GM18498 (cell line): ENCODE measurements around the gene PIGN.

Experiments
- ATAC-seq: cut with Tn5 transposase; IDR thresholded peaks from one replicate; pipeline ENCODE4 v1.9.1; 2021; ENCODE audit warnings: mild to moderate bottlenecking, moderate library complexity; ENCODE audit not compliant: unreplicated experiment

Gene PIGN

DNA sequence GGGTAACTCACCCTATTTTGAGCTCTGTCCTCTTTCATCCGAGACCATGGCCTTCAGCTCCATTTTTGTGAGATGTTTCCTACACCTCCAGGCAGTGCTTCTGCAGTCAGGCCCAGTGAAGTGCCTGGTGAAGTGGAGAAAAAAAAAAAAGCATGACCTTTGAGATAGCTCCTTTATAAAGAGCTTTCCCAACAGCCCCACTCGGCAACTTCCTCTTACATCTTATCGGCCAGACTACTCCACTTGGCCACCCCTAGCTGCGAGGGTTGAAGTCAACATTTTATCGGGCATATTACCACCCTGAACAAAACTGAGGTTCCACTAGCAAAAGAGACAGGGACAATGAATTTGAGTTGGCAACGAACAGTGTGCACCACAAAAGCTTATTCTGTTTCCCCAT, 169.2 kb downstream of the PIGN start:
- no peak for ATAC-seq

DNA sequence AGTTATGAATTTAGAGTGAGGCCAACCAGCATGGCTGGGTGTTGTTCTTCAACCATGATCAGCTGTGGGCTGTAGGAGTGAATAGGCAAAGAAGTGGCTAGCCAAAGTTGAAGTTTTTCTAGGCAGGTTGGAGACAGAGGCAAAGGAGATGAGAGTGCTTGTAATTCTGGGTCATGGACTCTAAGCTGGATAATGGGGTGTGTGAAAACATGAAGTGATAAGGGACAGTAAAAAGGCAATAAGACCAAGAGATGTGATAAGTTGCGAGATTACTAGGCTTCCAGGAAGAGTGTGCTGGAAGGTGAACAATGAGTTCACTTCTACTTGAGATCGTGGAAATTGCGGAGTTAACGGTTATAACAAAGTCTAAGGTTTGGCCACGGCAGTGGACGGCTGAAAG, 175.4 kb downstream of the PIGN start:
- ATAC-seq: no peak

DNA sequence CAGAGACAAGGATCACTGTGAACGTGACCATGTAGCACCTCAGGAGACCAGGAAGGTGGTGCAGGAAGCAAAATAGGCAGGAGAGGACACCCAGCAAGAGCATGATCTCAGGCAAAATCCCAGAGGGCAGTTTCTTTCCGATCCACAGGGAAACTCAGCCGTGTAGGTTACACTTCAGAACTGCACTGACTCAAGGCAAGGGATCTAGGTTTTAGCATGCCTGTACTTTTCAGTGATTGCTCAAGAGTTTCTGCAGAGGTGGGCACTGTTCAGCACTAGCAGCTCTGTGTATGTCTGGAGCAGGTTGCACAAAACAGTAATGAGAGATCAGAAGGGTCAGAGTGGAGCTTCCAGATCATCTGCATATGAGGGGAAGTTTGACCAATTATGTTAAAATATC, 177.3 kb downstream of the PIGN start:
- no peak for ATAC-seq

DNA sequence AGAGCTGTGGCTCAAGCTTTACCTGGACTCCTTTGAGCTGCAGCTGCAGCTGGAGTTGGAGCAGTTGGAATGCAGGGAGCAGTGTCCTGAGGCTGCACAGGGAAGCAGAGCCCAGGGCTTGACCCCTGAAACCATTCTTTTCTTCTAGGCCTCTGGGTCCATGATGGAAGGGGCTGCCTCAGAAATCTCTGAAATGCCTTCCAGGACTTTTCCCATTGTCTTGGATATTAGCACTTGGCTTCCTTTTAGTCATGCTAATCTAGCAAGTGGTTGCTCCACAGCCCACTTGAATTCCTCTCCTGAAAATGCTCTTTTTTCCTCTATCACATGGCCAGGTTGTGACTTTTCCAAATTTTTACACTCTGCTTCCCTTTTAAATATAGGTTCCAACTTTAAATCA, 185.5 kb downstream of the PIGN start:
- no peak for ATAC-seq

DNA sequence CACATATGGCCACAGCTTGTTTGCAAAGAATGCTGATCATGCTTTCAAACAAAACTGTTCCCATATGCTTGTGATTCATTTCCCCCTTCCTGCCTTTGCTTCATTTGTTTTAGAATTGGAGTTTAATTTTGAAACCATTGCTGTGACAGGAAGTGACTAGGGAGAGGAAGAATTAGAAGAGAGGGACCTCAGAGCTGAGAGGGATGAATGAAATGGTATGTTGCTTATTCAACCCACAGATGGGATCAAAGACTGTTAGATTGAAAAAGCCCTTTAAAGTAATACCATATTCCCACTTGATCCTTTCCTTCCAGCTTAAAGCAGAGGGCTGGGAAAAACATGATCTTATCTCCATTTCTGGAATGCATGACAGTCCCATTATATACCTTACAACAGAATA, 187.9 kb downstream of the PIGN start:
- no peak for ATAC-seq

DNA sequence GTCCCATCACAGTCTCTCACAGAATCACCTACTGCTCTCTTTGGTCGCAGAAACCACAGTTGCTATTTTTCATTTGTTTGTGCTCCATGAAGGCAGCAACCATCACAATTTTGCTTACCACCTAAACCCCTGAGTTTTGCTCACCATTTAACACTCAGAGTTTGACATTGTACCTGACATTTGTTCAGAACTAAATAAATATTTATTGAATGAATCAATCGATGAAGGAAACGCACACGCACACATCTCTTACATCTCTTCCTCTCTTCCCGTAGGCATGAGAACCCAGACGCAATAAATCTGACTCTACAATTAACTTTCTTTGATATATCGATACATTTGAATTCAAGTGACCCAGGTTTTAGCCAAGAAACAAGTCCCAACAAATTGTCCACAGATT, 188.5 kb downstream of the PIGN start:
- ATAC-seq: no peak

DNA sequence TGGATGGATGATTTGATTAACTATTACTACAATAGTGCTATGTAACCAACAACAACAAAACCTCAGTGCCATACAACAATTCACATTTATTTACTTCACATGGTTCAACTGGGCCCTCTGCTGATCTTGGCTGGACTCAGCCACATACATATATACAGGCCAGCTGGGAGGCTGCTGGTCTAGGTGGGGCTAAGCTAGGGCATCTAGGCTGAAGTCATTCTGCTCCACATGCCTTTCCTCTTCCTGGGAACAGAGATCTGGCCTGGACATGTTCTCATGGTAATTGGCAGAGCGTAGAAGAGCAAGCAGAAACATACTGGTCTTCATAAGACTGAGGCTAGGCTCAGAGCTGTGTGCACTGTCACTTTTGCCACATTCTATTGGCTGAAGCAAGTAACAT, 191.2 kb downstream of the PIGN start:
- ATAC-seq: no peak

DNA sequence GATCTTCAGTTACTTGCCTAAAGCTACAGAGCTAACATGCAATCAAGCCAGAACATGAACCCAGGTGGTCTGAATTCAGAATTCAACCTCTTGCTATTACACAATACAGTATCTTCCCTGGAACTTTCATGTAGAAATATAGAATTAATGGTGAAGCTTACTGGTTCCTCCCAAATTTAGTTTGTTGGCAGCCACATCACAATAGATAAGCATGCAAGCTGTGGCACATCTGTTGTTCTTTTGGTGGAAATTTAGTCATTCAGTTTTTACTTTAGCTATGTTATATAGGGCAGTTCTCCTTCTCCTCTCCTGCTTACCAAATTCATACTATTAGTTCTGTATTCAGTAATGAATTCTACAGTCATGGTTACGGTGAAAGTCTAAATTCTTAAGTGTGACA, 193.0 kb downstream of the PIGN start:
- no peak for ATAC-seq

DNA sequence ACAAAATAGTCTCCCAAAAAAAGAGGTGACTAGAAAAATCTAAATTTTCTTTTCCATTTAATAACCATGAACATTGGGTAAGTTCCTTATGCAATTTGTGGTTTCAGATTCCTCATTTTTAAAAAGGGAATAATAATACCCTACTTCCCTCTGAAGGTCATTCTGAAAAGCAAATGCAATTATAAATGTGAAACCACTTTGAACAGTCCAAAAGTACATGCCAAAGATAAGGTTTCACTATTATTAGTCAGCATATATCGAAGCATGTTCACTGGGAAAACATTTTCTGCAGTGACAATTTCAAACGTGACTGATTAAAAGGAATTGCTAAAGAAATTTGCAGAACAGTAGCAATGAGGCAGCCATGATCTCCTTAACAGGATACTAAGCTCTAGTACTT, 193.9 kb downstream of the PIGN start:
- no peak for ATAC-seq

DNA sequence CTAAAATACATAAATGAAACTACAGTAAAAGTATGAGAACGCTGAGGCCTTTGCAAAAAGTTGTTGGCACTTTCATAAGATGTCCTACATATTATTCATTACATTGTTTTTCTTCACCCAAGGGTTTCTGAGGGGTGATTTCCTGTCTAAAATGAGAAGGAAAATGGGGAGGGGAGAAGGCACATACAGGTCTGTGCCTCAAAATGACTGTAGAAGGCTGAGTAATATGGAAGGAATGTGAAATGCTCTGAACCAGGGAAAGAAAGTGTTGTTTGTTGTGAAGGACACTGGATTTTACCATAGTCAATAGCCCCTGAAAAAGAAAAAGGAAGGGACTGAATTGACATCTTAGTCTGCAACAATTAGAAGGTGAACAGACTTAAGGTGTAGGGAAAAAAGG, 194.6 kb downstream of the PIGN start:
- no peak for ATAC-seq

DNA sequence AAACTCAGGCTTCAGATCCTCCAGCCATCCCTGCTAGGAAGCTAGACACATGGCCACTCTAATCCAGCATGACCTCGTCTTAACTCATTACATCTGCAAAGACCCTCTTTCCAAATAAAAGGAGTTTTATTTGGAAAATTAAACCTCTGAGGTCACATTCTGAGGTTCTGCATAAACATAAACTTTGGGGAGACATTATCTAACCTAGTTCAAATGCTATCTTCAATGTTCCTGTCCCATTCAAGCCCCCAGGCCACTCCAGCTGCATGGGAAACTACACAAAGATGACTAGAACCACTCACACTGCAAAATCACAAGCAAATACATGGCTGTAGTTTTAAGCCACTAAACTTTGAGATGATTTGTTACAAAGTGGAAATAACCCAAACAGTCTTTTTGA, 195.0 kb downstream of the PIGN start:
- ATAC-seq: no peak

DNA sequence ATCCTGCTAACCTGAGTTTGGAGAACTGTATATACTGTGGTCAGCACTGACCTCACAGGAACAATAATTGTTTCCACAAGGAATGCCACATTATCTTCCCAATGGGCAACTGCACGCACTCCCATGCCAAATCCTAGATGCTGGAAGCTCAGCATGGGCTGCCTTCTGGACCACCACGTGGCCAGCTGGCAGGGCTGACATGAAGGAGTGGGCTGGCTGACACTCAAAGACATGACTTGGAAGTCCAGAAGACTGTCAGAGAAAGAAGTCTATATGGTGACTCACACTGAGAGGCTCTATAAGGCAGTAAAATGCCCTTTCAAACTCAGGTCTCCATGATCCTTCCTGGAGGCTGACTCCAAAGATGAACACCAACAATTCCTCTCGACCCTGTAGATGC, 195.7 kb downstream of the PIGN start:
- ATAC-seq: no peak
